GM18861 (cell line): ENCODE data around the gene UBA7.
A peak's percentile ranks its signal among the peaks of the same experiment; 100 is the strongest.
"Not testable (repeated sequence)": the region's sequence is repeated elsewhere in the genome, so short reads cannot be mapped to it uniquely, and the experiment has no call there.

ENCODE experiments used
- ATAC-seq: cut with Tn5 transposase; IDR thresholded peaks from one replicate; pipeline ENCODE4 v1.9.1; 2021; ENCODE audit not compliant: unreplicated experiment

Gene UBA7

DNA sequence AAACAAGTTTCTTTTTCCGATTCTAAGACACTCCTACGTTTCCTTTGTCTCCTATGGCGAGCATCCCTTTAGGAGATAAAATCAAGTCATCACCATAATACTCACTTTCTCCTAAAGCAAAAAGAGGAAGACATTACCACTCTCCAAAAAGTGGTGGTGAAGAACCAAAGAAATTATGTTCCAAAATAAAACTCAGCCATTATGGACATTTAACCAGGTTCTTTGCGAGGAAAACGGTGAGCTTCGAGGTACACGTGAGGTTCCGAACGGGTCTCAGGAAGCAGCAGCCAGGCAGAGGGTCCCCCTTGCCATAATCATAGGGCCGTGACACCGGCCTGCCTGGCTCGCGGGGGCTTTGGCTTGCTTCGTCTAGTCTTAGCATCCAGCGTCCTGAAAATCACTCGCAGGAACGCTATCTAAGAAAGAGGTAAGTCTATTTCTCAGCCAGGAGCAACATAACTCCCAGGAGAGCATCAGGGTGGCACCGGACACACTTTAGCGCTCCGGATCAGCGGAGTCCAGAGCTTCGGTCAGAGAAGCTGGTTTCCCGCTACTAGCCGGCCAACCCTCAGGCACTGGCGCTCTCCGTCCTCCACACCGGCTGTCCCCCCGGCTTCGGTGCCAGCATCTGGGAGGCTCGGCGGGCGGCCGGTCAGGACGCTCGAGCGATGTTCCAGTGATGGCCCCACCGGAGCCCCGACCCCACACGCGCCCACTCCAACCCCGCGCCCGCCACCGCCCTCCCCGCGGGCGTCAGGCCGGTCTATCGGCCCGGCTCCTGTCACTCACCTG lies 28.0 kb downstream of the UBA7 start:
- ATAC-seq = peak; percentile 36

DNA sequence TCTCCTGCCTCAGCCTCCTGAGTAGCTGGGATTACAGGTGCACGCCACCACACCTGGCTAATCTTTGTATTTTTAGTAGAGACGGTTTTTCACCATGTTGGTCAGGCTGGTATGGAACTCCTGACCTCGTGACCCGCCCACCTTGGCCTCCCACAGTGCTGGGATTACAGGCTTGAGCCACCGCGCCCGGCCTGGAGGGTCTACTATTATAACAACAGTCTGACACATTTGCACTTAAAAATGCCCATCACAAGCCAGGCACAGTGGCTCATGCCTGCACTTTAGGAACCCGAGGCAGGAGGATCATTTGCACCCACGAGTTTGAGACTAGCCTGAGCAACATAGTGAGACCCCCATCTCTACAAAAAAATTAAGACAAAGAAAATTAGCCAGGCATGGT lies 31.5 kb downstream of the UBA7 start:
- not testable (repeated sequence) for ATAC-seq

DNA sequence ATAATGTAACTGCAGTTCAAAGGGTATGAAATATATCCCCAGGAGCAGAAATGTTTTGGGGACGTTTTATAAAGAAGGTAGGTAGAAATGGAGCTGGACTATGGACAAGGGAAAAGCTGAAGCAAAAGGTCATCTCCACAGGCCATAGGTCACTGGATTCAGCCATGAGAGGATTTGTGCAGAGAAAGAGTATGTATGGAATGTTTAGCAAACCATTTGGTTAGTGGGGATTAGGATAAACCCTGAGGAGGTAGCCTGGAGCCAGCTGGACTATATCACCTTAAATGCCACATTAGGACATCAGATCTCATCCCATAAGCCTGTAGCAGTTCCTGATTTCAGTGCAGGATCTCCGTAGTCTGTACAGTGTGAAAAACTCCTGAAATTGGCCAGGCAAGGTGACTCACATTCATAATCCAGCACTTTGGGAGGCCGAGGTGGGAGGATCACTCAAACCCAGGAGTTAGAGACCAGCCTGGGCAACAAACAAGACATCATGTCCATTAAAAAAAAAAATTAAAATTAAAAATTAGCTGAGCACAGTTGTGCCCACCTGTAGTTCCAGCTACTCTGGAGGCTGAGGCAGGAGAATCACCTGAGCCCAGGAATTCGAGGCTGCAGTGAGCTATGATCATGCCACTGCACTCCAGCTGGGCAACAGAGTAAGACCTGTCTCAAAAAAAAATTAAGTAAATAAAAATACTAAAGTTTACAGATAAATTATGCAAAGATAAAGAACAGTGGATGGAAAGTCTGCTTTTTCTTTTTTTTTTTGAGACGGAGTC lies 32.1 kb downstream of the UBA7 start:
- ATAC-seq = no peak

DNA sequence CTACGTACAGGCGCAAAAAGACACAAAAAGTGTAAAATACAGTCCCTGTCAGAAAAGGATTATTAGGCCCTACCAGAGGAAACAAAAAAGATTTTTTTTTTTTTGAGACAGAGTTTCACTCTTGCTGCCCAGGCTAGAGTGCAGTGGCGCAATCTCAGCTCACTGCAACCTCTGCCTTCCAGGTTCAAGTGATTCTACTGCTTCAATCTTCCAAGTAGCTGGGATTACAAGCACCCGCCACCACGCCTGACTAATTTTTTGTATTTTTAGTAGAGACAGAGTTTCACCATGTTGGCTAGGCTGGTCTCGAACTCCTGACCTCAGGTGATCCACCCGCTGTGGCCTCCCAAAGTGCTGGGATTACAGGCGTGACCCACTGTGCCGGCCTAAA lies 32.8 kb downstream of the UBA7 start:
- not testable (repeated sequence) for ATAC-seq

DNA sequence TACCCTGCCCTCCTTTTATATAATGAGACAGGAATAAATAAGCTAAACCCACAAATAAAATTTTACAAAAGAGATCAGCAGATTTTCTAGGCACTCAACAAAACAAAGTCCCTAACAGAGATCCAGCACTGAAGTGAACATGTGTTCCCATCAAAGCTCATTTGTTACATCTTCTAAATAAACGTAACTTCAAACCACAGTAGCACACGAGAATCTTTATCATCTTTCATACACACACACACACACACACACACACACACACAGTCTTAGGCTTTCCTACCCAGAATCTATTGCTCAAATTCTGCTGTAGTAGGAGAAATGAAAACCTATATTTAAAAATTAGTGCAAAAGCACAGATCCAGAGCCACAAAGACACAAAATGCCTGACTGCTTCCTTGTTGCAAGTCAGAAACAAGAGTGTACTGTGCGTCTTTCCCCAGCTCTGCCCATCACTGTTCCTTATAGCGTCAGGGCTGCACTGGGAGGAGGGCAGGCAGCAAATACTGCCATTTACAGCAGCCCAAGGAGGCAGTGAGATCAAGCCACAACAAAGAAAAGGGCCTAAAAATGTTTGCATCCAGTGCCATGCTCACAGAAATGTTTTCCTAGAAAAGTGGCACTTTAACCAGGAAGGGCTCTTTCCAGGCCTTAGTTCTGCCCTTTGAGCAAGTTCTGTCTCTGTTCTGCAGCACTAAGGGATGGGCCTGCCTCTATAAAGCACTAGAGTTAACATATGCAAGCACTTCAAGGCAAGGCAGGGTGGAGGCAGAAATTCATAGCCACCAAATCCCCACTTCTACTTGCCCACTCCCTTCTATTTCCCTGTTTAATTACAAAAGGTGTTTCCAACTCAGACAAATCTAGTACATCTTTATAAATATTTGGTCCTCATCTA lies 33.4 kb downstream of the UBA7 start:
- no peak for ATAC-seq

DNA sequence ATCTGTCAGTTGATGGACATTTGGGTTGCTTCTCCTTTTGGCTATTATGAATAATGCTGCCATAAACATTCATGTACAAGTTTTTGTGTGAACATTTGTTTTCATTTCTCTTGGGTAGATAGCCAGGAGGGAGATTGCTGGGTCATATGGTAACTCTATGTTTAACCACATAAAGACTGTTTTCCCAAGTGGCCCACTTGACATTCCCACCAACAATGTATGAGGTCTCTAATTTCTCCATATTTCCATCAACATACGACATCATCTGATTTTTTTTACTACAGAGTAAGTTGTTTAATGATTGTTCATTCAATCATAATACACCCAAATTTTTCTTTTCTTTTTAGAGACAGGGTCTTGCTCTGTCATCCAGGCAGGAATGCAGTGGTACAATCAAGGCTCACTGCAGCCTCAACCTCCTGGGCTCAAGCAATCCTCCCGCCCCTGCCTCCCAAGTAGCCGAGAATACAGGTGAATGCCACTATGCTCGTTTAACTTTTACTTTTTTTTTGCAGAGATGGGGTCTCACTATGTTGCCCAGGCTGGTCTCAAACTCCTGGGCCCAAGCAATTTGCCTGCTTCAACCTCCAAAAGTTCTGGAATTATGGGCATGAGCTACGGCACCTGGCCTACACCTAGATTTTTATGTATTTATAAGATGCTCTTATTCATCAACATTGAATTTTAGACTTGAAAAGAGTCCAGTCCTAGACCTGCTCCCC lies 34.2 kb downstream of the UBA7 start:
- ATAC-seq = no peak

DNA sequence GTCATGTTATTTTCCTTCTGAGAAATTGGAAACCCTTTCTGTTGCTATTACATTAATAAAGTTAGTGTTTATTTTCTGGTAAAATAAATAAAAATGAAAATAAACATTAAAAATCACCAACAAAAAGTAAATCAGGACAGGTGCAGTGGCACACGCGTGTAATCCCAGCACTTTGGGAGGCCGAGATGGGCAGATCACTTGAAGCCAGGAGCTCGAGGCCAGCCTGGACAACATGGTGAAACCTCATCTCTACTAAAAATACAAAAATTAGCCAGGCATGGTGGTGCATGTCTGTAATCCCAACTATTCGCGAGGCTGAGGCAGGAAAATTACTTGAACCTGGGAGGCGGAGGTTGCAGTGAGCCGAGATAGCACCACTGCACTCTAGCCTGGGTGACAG lies 37.7 kb downstream of the UBA7 start:
- not testable (repeated sequence) for ATAC-seq

DNA sequence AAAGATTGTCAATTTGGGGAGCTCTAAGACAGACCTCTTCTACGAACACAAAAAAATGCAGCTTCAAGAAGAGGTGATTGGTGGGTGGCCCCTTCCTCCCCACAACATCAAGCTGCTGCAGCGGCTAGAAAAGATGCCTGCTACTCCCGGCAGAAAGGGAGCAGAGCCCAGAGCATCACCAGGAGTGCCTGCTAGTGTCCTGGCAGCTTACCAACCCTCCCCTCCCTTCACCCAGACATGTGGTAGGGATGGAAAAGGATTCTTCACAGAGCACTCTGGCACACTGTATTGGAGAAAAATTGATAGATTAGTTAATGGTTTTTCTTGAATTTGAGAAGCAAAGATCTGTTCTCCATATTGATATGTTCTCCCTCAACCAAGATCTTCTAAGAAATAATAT lies 38.2 kb downstream of the UBA7 start:
- ATAC-seq = no peak

DNA sequence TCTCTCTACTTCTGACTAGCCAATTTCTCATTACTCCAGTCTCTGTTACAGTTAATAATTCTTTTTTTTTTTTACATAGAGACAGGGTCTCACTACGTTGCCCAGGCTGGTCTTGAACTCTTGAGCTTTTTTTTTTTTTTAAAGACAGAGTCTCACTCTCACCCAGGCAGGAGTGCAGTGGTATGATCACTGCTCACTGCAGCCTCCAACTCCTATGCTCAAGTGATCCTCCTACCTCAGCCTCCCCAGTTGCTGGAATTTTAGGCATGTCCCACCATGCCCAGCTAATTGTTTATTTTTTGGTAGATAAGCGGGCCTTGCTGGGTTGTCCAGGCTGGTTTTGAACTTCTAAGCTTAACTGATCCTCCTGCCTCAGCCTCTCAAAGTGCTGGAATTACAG lies 41.0 kb downstream of the UBA7 start:
- no peak for ATAC-seq

DNA sequence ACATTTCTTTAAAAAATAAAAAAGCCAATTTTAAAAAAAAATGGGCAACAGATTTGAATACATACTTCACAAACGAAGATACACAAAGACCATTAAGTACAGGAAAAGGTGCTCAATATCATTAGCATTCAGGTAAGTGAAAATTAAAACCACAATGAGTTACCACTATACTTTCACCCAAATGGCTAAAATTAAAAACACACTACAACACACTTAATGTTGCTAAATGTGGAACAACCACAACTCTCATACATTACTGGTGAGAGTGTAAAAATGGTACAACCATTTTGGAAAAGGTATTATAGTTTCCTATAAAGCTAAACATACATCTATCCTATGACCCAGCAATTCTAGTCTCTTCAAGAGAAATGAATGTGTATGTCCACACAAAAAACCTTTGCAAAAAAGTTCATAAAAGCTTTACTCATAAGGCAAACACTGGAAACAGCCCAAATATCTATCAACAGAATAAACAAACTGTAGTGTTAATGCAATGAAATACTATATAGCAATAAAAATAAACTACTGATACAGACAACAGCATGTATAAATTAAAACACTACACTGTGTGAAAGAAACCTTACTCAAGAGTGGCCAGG lies 42.3 kb downstream of the UBA7 start:
- ATAC-seq = no peak

DNA sequence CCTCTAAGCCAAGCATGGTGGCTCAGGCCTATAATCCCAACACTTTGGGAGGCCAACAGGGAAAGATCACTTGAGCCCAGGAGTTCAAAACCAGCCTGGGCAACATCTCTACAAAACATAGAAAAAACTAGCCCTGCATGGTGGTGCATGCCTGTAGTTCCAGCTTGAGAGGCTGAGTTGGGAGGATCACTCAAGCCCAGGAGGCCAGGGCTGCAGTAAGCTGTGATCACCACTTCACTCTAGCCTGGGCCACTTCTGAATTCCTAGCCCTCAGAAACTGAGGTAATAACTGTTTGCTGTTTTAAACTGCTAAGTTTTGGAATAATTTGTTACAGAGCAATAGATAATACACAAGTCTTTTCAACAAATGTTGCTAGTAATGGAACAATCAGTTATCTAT lies 43.8 kb downstream of the UBA7 start:
- ATAC-seq = no peak

DNA sequence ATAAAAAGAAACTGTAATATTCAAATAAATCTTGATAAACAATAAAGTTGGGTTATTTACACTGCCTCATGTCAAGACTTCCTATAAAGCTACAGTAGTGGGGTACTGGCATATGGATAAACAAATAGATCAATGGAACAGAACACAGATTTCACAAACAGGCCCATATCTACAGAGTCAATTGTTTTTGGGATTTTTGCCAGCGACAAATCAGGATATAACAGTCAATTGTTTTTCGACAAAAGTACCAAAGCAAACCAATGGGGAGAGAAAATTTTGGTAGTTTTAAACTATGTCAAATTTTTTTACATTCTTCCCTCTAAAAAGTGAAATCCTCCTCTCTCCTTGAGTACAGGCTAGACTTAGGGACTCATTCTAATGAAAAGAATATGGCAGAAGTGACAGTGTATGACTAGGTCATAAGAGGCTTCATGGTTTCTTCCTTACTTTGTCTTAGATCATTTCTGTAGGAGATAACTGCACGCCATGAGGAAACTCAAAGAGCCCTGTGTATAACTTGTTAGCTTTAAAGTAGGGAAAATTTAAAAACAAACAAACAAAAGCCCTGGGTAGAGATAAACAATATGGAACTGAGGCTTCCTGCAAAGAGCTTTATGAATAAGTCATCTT lies 44.4 kb downstream of the UBA7 start:
- ATAC-seq = no peak

DNA sequence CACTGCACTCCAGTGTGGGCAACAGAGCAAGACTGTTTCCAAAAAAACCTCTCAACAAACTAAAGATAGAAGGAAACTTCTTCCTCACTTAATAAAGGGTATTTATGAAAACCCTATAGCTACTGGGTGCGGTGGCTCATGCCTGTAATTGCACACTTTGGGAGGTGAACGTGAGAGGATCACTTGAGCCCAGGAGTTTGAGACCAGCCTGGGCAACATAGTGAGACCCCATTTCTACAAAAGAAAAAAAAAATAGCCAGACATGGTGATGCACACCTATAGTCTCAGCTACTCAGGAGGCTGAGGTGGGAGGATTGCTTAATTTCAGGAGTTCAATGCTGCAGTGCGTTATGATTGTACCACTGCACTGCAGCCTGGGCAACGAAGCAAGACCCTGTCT lies 49.8 kb downstream of the UBA7 start:
- ATAC-seq = no peak

DNA sequence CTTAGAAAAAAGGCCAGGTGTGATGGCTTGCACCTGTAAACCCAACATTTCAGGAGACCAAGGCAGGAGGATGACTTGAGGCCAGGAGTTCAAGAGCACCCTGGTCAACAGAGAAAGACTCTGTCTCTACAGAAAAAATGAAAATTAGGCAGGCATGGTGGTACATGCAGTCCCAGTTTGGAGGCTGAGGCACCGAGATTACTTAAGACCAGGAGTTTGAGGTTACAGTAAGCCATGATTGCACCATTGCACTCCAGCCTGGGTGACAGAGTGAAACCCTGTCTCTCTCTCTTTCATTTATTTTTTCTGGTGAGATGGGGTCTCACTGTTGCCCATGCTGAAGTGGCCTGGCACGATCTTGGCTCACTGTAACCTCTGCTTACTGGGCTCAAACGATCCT lies 52.1 kb downstream of the UBA7 start:
- no peak for ATAC-seq

DNA sequence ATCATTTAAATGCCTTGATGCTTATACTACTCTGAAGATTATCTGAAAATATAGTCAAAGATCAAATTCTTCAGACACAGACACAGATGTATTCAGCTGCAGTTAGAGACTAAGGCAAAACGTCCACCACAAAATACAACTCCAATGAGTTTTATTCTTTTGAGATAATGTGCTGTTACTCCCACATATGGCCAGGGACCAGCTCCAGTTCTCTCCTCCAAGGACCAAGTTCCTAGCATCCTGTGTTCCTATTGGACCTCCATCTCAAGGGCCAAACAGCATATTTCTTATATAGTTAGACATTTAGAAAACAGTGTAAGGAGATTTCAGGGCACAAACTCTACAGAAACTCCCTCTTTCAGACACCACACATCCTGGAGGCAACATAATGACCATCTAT lies 54.5 kb downstream of the UBA7 start:
- no peak for ATAC-seq

DNA sequence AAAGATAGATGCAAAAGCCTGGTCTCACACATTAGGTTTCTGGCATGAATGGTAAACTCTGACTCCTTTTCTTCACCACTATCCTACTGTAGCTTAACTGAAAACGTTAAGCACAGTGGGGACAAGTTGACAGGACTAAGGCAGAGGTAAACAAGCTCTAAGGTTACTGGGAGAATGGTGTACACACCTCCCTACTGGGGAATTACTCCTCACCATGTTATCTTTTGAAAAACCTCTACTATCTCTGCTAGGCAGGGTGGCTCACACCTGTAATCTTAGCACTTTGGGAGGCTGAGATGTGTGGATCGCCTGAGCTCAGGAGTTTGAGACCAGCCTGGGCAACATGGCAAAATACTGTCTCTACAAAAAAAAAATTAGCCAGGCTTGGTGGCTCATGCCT lies 56.6 kb downstream of the UBA7 start:
- no peak for ATAC-seq

DNA sequence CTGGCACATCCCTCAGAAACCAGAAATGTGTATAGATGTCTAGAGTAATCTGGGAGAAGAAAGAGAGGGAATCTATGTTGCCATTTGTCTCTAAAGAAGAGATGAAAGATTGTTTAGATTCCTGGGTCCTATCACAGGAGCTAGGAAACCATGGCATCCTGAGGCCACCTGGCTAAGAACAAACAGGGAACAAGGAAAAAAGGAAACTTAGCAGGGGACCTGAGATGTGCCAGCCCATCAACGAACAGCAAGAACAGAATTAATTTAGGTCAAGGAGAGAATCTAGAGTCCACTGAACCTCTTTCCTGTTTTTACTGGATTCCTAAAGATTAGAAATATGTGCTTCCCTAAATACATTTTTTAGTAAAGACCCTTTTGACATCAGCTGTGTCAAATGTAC lies 57.7 kb downstream of the UBA7 start:
- no peak for ATAC-seq
